HepG2 (cell line): Measurements from ENCODE around the gene SHROOM2. TPM values are rescaled to one million over a fixed set of nuclear protein-coding genes. Genes with fewer than 3 reads are reported as not detected.

Experiments
- FOXA1 ChIP-seq, 2 experiments: fragments of 450-650 bp in 1 of 2; sonication (generic) in 1 of 2; formaldehyde crosslinking in 1 of 2; IDR thresholded peaks; 2 replicates each; pipeline versions ENCODE4 v1.4.0 to v1.6.1; 2016 to 2020; ENCODE audit warnings: missing genetic modification reagents in 1 of 2
- GZF1 ChIP-seq: sonication (generic); formaldehyde crosslinking; IDR thresholded peaks from 2 replicates; pipeline ENCODE4 v1.5.1; 2020; ENCODE audit warnings: mild to moderate bottlenecking, missing genetic modification reagents
- HNRNPK ChIP-seq: fragments of 200-400 bp; formaldehyde crosslinking; IDR thresholded peaks from 2 replicates; pipeline ENCODE4 v1.6.1; 2018; ENCODE audit warnings: low read length, low read depth, moderate library complexity, mild to moderate bottlenecking; ENCODE audit not compliant: poor library complexity, severe bottlenecking
- KLF9 ChIP-seq: IDR thresholded peaks from 2 replicates; pipeline ENCODE4 v1.6.1; 2016; ENCODE audit warnings: low read depth
- LCORL ChIP-seq, 2 experiments: fragments of 450-650 bp in 1 of 2; sonication (generic) in 1 of 2; formaldehyde crosslinking in 1 of 2; IDR thresholded peaks; 2 replicates each; pipeline versions ENCODE4 v1.5.0 to v1.6.1; 2017 to 2020; ENCODE audit warnings: antibody characterized with exemption in 1 of 2, missing genetic modification reagents in 1 of 2
- MAFF ChIP-seq: IDR thresholded peaks from 2 replicates; pipeline ENCODE4 v1.6.1; 2011; ENCODE audit warnings: low read depth, low read length, improper control_type of control experiment
- MAFK ChIP-seq, 2 experiments: IDR thresholded peaks in 1 of 2; conservative IDR thresholded peaks in 1 of 2; 2 replicates each; pipeline ENCODE4 v1.6.1; 2011; ENCODE audit warnings: improper control_type of control experiment in 2 of 2, low read length in 2 of 2
- NAIF1 ChIP-seq: sonication (generic); formaldehyde crosslinking; IDR thresholded peaks from 2 replicates; pipeline ENCODE4 v1.5.0; 2020; ENCODE audit warnings: mild to moderate bottlenecking, missing genetic modification reagents, borderline replicate concordance
- NPAS2 ChIP-seq: sonication (generic); formaldehyde crosslinking; IDR thresholded peaks from 2 replicates; pipeline ENCODE4 v1.8.0; 2022; ENCODE audit warnings: mild to moderate bottlenecking, missing genetic modification reagents, borderline replicate concordance
- PTBP1 ChIP-seq: fragments of 200-400 bp; formaldehyde crosslinking; IDR thresholded peaks from 2 replicates; pipeline ENCODE4 v1.6.1; 2018; ENCODE audit warnings: low read length, low read depth; ENCODE audit not compliant: poor library complexity, severe bottlenecking
- SOX13 ChIP-seq, 3 experiments: fragments of 450-650 bp in 1 of 3; sonication (generic) in 1 of 3; formaldehyde crosslinking in 1 of 3; IDR thresholded peaks in 2 of 3; conservative IDR thresholded peaks in 1 of 3; 2 replicates each; pipeline versions ENCODE4 v1.5.0 to v1.6.1; 2016 to 2020; ENCODE audit warnings: antibody characterized with exemption in 1 of 3, mild to moderate bottlenecking in 1 of 3, missing compliant biosample characterization in 1 of 3, missing genetic modification reagents in 1 of 3, moderate library complexity in 1 of 3
- SP2 ChIP-seq: sonication (generic); formaldehyde crosslinking; IDR thresholded peaks from 2 replicates; pipeline ENCODE4 v1.5.1; 2020; ENCODE audit warnings: mild to moderate bottlenecking, missing genetic modification reagents
- TFAP4 ChIP-seq: sonication (generic); IDR thresholded peaks from 2 replicates; pipeline ENCODE4 v1.6.1; 2016; ENCODE audit warnings: low read depth, borderline replicate concordance
- U2AF2 ChIP-seq: fragments of 200-400 bp; formaldehyde crosslinking; IDR thresholded peaks from 2 replicates; pipeline ENCODE4 v1.6.1; 2017; ENCODE audit warnings: low read depth, mild to moderate bottlenecking, low read length
- ZBTB7A ChIP-seq: sonication (generic); formaldehyde crosslinking; IDR thresholded peaks from 2 replicates; pipeline ENCODE4 v1.8.0; 2022; ENCODE audit warnings: mild to moderate bottlenecking, missing genetic modification reagents
- ZBTB8A ChIP-seq: sonication (generic); formaldehyde crosslinking; IDR thresholded peaks from 2 replicates; pipeline ENCODE4 v1.4.0; 2020; ENCODE audit warnings: mild to moderate bottlenecking, low read depth, missing genetic modification reagents, borderline replicate concordance
- ZFP82 ChIP-seq: sonication (generic); formaldehyde crosslinking; IDR thresholded peaks from 2 replicates; pipeline ENCODE4 v1.5.1; 2020; ENCODE audit warnings: mild to moderate bottlenecking, missing genetic modification reagents, borderline replicate concordance
- ZNF550 ChIP-seq: sonication (generic); formaldehyde crosslinking; IDR thresholded peaks from 2 replicates; pipeline ENCODE4 v1.4.0; 2020; ENCODE audit warnings: mild to moderate bottlenecking, missing genetic modification reagents, borderline replicate concordance
- ZNF724P ChIP-seq: sonication (generic); formaldehyde crosslinking; IDR thresholded peaks from 2 replicates; pipeline ENCODE4 v1.8.0; 2022; ENCODE audit warnings: missing genetic modification reagents, borderline replicate concordance
- ZNF766 ChIP-seq: sonication (generic); formaldehyde crosslinking; IDR thresholded peaks from 2 replicates; pipeline ENCODE4 v1.5.0; 2020; ENCODE audit warnings: missing genetic modification reagents, borderline replicate concordance
- polyA plus RNA-seq, 8 experiments: library from polyadenylated mRNA; depleted of rRNA in 3 of 8; stranded (reverse) in 7 of 8; unstranded in 1 of 8; fragments of >200 nt; fragmentation: Illumina TruSeq in 4 of 8; extraction: Trizol in 4 of 8; gene quantifications; 2 replicates each; pipeline versions ENCODE4 v1.2.1 to v1.2.3, GENCODE V29; 2011 to 2016; ENCODE audit warnings: low read depth in 4 of 8, missing spikeins in 1 of 8, mixed read lengths in 1 of 8; ENCODE audit not compliant: insufficient read depth in 1 of 8
- total RNA-seq, 5 experiments: library from RNA; depleted of rRNA; stranded (reverse); fragments of >200 nt; fragmentation: Illumina TruSeq; extraction: Trizol; gene quantifications; 2 replicates each; pipeline ENCODE4 v1.2.3, GENCODE V29; 2016; ENCODE audit warnings: low read depth in 1 of 5
- TF ChIP-seq, protein P1 (sequence below): IDR thresholded peaks from 2 replicates; pipeline ENCODE4 v1.4.0; 2020; ENCODE audit warnings: mild to moderate bottlenecking, missing genetic modification reagents

Gene SHROOM2
- total and polyA plus RNA-seq, 2 of the 13 experiments (the other 11 are each of a cell fraction or from before 2014, with no cell fraction given): 0.92 to 1.4 TPM

- TF ChIP-seq, protein P1, sequence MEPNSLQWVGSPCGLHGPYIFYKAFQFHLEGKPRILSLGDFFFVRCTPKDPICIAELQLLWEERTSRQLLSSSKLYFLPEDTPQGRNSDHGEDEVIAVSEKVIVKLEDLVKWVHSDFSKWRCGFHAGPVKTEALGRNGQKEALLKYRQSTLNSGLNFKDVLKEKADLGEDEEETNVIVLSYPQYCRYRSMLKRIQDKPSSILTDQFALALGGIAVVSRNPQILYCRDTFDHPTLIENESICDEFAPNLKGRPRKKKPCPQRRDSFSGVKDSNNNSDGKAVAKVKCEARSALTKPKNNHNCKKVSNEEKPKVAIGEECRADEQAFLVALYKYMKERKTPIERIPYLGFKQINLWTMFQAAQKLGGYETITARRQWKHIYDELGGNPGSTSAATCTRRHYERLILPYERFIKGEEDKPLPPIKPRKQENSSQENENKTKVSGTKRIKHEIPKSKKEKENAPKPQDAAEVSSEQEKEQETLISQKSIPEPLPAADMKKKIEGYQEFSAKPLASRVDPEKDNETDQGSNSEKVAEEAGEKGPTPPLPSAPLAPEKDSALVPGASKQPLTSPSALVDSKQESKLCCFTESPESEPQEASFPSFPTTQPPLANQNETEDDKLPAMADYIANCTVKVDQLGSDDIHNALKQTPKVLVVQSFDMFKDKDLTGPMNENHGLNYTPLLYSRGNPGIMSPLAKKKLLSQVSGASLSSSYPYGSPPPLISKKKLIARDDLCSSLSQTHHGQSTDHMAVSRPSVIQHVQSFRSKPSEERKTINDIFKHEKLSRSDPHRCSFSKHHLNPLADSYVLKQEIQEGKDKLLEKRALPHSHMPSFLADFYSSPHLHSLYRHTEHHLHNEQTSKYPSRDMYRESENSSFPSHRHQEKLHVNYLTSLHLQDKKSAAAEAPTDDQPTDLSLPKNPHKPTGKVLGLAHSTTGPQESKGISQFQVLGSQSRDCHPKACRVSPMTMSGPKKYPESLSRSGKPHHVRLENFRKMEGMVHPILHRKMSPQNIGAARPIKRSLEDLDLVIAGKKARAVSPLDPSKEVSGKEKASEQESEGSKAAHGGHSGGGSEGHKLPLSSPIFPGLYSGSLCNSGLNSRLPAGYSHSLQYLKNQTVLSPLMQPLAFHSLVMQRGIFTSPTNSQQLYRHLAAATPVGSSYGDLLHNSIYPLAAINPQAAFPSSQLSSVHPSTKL (CRISPR knock-in tag): 0 out of 2 replicates have a peak, but pooled peaks have one; percentile 14
- TF ChIP-seq ZFP82 (CRISPR knock-in tag) (no peak), ZBTB7A (no peak), ZNF550 (no peak), ZNF766 (CRISPR knock-in tag) (no peak), HNRNPK (no peak), SP2 (CRISPR knock-in tag) (no peak), LCORL (IDR thresholded peaks at IDR 0.05) (no peak), LCORL (CRISPR knock-in tag; IDR thresholded peaks at IDR 0.05) (no peak), GZF1 (CRISPR knock-in tag) (no peak), ZBTB8A (no peak), SOX13 (IDR thresholded peaks at IDR 0.05) (no peak), SOX13 (CRISPR knock-in tag; conservative IDR thresholded peaks at IDR 0.05 in 1 of 2, IDR thresholded peaks at IDR 0.05 in 1 of 2) (peak in 1 of 2 experiments; percentile 33; a peak in 1 of 4 replicates), FOXA1 (IDR thresholded peaks at IDR 0.05) (no peak), FOXA1 (CRISPR knock-in tag; IDR thresholded peaks at IDR 0.05) (peak; percentile 64; the same call in 1 of the 2 replicates), MAFF (peak; percentile 68), NPAS2 (no peak), PTBP1 (no peak), NAIF1 (CRISPR knock-in tag) (no peak), ZNF724P (CRISPR knock-in tag) (no peak), MAFK (conservative IDR thresholded peaks at IDR 0.05 in 1 of 2, IDR thresholded peaks at IDR 0.05 in 1 of 2; ENCODE audit: low read length in 2 of 2) (peak; percentile 64 to 66), KLF9 (CRISPR knock-in tag) (no peak), TFAP4 (no peak), U2AF2 (no peak)
- TF ChIP-seq, all 625 proteins: peak for 13
Observed at GRCh38 chrX:9788911-9789310, 2.7 kb downstream of the SHROOM2 start (continued).
